LNCAP (cell line): Measurements from ENCODE around the gene LSS.

Experiments used
- TF ChIP-seq, protein P1 (sequence below): fragments of 450-650 bp; IDR thresholded peaks from 2 replicates; pipeline ENCODE4 v1.5.1; 2017; ENCODE audit warnings: mild to moderate bottlenecking

The LSS gene

DNA sequence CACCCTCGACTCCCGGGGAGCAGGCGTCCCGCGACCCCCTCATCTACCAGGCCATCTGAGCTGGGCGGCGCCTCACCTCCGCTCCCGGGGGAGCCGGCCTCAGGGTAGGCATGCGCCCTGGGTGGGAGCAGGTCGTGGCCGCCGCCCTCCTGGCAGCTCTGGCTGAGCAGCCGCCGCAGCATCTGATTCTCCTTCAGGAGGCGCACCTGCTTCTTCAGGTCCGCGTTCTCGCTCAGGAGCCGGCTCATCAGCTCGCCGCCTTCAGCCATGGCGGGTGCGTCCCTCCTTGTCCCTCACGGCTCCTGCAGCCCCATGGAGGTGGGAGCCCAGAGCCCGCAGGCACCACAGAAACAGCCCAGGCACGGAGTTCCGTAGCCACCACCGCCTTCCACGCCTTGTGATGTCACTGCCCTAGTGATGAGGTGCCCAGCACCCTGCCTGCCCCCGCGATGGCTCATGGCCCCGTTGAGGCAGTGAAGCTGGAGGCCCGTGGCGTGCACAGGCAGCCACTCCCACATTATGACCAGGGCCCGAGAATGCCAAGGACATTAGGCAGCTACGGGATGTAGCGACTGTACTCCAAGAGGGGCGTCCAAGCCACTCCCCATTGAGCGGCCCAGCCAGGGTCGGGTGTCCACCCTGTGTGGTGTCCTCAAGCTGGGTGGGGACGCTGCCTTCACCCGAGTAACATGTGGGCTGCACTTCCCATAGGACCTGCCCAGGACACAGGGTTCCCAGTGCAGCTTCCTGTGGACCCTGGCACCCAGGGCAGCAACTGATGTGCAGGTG, 45.8 kb downstream of the LSS start:
- TF ChIP-seq, protein P1, sequence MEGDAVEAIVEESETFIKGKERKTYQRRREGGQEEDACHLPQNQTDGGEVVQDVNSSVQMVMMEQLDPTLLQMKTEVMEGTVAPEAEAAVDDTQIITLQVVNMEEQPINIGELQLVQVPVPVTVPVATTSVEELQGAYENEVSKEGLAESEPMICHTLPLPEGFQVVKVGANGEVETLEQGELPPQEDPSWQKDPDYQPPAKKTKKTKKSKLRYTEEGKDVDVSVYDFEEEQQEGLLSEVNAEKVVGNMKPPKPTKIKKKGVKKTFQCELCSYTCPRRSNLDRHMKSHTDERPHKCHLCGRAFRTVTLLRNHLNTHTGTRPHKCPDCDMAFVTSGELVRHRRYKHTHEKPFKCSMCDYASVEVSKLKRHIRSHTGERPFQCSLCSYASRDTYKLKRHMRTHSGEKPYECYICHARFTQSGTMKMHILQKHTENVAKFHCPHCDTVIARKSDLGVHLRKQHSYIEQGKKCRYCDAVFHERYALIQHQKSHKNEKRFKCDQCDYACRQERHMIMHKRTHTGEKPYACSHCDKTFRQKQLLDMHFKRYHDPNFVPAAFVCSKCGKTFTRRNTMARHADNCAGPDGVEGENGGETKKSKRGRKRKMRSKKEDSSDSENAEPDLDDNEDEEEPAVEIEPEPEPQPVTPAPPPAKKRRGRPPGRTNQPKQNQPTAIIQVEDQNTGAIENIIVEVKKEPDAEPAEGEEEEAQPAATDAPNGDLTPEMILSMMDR, result no peak

DNA sequence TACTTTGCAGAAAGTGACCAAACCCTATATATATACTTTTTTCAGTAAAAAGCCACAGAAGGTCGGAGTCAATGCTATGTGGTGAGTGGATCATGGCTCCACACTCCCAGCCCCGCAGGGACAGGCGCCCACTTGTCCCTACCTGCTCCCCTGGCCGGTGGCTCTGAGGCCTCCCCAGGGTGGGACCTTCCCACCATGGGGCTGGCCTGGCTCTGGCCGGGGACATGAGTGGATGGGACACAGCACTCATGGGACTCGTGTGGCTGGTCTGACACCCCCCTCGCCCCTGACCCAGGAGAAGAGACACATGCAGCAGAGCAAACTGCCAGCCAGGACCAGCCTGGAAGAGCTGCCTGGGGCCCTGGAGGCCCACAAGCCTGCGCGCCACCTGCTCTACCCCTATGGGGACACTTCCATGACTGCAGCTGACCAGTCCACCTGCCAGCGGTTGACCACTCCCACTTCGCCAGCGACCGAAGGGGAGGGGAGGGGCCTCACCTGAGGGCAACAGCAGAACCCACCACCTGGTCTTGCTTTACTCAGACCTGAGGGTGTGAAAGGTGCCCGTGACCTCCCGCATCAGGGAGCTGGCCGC, 46.5 kb downstream of the LSS start:
- TF ChIP-seq, protein P1, result no peak

DNA sequence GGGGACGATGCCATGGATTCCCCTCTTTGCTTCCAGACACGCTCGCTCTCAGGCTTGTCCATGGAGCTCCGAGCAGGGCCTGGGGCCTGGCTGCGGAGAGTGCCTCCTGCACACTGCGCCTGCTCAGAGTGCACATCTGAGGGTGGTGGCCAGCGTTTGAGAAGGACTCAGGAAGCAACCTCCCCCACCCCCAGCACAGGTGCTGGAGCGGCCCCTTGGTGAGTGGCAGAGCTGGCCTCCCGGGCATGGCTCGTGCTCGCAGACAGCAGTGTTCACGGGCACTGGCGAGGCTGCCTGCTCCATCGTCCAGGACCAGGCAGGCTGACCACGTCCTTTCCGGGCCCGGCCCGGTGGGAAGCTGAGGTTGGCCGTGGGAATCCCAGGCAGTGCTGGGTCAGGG, 47.1 kb downstream of the LSS start:
- TF ChIP-seq, protein P1, result no peak

DNA sequence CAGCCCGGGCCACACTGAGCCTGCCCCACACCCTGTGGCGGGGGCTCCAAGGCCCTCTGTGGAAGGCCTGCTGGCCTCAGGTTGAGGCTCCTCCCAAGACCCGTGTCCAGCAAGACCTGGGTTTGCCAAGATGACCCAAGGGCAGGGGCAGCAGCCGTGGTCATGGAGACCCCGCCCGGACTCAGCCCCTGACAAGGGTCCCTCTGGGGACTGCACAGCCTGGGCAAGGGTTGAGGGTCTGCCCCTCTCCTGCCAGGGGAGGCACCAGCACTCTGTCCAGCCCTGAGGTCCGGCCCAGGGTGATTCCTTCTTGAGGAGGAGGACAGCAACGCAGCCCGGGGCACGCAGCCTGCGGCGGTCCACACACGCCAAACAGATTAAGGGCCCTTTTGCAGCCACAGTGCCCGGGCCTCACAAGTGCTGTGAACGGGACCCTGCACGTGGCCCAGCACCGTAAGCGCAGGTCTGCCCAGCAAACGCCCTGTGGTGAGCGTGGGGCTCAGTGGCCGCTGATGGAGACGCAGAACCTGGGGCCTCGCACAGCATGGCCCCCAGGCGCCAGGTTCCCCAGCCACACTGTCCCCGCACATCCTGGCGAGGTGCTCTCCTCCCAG, 47.7 kb downstream of the LSS start:
- TF ChIP-seq, protein P1, result no peak

DNA sequence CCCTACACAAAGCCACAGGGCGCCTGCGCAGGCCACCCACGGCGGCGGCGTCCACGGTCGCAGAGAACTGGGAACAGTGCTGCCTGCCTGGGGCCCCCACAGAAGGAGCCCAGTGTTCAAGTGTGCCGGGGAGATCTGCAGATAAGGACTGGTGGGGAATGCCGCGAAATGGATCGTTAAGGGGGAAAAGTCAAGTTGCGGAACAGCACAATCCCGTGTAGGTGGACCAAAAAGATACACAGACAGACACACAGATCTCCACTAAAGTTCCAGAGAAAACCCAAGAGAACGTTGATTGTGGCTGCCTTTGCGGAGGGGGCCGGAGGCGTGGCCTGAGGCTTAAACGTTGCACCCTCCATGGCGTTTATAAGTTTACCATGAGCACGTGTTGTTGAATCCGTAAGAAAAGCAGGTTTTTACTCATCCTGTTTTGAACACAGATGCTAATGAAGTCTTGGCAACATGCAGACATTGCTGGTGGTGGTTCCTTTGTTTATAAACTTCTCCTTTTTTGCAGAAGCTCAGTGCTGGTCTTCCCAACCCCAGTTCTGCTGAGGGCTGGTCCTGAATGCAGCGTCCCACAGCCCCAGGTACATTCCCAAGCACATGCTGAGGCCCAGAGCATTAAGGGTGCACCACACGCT, 48.4 kb downstream of the LSS start:
- TF ChIP-seq, protein P1, result no peak

DNA sequence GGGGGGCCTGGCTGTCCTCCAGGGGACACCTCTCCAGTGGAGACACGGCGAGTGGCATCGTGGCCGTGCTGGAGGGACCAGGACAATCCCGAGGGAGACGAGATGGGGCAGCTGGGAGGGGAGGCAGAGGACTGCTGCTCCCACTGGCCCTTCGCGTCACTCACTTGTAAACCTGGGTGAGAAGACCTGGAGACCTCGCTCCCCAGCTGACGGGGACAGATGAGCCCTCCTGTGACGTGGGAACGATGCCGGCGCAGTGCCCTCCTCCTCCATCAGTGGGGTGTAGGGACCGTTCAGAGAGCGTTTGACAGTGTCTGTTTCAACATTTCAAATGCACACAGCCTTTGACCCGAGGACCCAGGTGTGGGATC, 48.9 kb downstream of the LSS start:
- TF ChIP-seq, protein P1, result no peak

DNA sequence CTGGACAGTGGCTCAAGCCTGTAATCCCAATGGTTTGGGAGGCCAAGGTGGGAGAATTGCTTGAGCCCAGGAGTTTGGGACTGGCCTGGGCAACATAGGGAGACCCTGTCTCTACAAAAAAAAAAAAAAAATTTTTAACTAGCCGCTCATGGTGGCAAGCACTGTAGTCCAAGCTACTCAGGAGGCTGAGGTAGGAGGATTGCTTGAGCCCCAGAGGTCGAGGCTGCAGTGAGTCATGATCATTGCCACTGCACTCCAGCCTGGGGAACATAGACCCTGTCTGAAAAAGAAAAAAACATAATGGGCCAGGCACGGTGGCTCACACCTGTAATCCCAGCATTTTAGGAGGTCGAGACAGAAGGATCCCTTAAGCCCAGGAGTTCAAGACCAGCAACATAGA, 49.6 kb downstream of the LSS start:
- TF ChIP-seq, protein P1, result no peak
